GM21576 (cell line): ENCODE results near the gene BCAS3.
"Not testable (repeated sequence)": the region's sequence is repeated elsewhere in the genome, so short reads cannot be mapped to it uniquely, and the experiment has no call there.

ENCODE experiments used
- ATAC-seq: cut with Tn5 transposase; IDR thresholded peaks from one replicate; pipeline ENCODE4 v1.9.1; 2021; ENCODE audit warnings: mild to moderate bottlenecking, moderate library complexity; ENCODE audit not compliant: unreplicated experiment

The BCAS3 gene

DNA sequence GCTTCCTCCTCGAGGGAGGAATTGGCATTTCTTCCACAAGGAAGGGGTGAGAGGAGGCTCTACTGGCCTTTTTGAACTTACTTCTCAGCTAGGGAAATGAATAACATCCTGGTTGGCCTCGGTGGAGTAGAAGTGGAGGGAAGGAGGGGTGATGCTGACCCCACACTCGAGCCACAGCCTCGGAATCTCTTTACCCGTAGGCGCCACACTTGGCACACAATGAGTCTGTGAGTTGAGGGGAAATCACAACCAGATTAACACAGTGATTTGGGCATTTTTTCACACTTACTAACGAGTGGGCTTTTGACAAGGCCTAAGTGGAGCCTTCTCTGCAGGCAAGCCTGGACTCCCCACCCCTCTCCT, 674.7 kb downstream of the BCAS3 start:
- no peak for ATAC-seq

DNA sequence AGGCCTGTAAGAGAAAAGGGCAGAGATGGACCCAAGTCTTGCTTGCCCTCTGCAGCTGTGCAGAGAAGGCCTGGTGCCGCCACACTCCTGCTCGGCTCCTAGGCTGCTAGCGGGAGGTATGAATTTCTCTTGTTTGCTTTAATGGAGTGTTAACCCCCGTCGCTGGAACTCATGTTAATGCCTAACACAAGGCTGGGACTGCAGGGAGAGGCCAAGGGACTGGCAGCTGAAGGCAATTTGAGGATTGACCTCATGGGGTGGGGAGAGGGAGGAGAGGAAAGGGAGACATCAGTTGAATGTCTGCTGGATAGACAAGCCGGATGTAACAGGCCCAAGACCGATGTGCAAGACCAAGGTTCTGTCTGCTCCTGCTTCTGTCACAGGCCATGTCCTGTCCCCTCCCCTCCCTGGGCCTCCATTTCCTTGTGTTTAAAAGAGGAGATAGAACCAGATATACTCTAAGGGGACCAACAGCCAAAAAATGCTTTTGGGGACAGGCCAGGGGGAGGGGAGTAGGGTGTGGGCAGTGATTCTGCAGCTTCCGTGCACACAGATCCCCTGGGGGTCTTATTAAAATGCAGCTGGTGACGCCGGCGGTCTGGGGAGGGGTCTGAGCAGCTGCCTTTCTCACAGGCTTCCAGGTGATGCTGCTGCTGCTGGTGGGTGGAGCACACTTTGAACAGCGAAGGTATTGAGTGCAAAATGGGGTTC, 675.3 kb downstream of the BCAS3 start:
- ATAC-seq, result no peak

DNA sequence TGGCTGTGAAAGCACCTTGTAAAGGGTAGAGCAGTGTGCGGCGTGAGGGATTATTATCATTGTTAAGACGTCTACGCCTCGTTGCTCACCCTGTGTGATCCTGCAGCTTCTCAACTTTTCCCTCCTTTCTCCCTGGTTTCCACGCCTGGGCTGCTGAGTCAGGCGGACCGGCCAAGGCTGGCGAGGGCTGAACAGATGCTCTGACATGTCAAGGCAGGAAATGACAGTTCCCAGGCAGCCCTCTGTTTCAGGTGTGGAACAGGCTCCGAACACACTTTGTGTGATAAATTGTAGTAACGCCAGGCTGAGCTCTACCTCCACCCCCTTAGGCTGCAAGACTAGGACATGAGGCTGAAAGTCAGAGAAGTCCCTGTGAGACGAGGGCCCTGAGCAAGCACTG, 676.0 kb downstream of the BCAS3 start:
- ATAC-seq, result no peak

DNA sequence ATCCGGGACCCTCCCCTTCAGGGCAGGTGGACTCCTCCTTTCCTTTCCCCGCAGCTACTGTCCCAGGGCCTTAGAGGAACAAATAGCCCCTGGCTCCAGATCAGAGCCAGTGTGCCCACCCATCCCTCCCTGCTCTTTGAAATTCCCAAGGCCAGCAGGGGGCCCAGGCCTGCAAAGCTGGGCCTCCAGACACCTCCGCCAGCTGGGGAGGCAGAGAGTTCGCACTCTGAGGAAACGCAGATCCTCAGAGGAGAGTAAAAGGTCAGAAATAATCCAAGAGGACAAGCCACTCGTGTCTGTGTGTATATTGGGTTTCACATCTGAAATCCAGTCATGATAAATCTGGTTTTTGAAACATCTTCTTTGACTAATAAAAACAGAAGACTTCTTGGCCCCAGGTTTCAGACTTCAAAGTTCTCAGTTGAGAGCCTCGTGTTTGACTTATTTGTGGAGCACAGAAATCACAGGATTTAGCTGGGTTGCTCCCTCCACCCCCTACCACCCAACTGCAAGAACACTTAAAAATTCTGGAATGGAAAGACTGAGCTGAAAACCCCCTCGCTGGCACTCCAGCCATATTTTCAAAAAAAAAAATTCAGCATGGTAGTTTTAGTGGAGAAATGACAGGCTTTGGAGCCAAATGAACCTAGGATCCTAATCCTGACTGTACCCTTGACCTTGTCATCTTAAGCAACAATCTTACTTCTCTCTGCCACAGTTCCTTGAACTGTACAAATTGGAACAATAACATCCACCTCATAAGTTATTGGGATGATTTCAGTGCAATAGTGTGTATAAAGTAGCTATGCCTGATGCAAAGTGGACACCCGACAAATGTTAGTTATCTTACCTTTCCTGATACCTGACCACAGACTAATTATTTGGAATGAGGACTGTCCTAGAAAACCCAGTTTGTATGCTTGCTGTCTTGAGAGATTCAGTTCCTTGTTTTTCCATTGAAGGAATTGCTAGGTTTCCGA, 677.5 kb downstream of the BCAS3 start:
- ATAC-seq, result no peak

DNA sequence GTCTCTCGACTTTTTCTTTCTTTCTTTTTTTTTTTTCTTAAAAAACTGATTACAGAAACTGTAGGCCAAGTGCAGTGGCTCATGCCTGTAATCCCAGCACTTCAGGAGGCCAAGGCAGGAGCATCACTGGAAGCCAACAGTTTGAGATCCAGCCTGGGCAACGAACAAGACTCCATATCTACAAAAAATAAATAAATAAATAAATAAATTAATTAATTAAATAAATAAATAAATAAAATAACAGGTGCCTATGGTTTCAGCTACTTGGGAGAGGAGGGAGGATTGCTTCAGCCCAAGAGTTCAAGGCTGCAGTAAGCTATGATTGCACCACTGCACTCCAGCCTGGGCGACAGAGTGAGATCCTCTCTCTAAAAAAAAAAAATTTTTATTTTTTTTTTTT, 679.4 kb downstream of the BCAS3 start:
- ATAC-seq, result not testable (repeated sequence)

DNA sequence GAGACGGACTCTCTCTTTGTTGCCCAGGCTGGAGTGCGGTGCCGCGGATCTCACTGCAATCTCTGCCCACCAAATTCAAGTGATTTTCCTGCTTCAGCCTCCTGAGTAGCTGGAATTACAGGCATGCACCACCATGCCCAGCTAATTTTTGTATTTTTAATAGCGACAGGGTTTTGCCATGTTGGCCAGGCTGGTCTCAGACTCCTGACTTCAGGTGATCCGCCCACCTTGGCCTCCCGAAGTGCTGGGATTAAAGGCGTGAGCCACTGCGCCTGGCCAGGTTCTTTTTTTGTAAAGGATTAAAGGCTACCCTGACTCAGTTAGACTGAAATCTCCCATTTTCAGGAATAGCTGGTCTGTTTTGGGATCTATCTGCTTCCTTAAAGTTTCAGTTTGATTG, 681.9 kb downstream of the BCAS3 start:
- not testable (repeated sequence) for ATAC-seq

DNA sequence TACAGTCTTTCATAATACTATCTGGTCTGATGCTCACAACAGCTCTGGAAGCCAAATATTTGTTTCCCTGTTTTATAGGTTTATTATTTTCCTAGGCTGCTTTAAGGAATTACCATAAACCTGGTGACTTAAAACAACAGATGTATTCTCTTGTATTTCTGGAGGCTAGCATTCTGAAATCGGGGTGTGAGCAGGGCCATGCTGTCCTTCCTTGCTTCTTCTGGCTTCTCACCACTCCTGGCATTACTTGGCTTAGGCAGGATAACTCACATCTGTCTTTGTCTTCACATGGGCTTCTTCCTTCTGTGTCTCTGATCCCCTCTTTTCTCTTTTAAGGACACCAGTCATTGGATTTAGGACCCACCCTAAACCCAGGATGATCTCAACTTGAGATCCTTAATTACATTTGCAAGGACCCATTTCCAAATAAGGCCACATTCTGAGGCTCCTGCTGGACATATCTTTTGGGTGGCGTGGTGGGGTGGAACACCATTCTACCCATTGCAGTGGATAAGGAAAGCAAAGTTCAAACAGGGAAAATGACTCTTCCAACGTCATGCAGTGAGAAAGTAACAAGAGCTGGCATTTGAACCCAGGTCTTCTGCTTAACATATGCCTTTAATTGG, 682.8 kb downstream of the BCAS3 start:
- no peak for ATAC-seq

DNA sequence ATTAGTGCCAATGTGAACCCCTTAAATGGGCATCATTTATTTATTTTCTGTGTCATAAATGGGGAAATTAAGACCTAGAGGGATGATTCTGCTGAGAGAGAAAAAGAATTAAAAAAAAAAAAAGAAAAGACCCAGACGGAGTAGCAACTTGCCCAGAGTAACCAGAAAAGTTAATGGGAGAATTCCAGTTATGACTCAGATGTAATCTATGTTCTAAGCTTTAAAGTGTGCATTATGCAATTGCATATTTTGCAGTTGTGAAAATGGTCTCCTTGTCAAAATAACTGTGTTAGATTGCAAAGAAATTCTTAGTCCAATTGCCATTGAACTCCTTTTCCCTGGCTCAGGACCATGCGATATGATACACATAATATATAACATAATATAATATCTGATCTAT, 683.4 kb downstream of the BCAS3 start:
- ATAC-seq, result no peak

DNA sequence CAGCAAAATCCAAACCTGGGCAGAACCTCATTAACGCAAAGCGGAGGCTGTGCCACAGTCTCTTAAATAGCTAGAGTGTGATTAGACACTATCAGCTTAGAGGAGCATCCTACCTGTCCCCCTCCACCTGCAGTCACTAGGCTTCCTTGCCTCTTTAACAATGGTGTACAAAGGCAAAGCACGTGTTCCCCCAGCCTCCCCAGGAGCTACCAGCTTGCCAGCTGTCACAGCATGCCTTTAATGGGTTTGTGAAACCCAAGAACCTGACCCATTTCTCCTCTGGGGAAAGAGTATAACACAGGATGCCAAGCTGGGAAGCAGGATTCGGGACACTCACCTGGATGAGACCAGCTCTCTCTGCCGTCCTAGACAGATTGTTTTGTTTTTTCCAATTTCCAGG, 684.7 kb downstream of the BCAS3 start:
- ATAC-seq, result no peak

DNA sequence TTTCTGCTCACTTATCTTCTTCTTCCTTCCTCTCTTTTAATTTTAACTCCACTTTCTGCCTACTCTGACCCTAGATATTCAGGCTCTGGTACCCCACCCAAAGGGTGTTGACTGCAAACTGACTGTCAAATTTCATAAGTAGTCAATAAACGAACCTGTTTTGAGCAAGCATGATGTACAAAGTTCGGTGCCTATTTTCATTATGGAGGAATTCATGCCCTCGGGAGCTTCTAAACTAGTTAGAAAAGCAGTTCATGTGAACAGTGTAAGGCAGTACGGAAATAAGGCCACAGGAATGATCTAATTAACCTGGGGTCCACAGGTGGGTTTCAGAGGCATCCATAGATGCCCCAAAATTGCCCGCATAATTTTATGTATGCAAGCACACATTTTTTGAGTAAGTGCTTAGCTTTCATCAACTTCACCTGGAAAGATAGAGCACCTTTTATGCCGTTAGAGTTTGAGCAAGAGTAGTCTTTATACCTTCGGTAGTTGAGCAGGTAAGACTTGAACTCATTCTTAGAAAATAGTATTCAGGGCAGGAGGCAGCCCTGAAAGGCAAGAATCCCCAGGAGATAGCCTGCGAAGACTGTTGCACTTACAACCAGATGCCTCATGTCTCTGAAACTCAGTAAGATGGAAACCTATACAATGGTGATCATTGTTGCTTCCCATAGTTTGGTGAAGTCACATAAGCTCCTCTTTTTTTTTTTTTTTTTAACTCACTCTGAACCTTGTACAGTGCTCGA, 685.4 kb downstream of the BCAS3 start:
- no peak for ATAC-seq

DNA sequence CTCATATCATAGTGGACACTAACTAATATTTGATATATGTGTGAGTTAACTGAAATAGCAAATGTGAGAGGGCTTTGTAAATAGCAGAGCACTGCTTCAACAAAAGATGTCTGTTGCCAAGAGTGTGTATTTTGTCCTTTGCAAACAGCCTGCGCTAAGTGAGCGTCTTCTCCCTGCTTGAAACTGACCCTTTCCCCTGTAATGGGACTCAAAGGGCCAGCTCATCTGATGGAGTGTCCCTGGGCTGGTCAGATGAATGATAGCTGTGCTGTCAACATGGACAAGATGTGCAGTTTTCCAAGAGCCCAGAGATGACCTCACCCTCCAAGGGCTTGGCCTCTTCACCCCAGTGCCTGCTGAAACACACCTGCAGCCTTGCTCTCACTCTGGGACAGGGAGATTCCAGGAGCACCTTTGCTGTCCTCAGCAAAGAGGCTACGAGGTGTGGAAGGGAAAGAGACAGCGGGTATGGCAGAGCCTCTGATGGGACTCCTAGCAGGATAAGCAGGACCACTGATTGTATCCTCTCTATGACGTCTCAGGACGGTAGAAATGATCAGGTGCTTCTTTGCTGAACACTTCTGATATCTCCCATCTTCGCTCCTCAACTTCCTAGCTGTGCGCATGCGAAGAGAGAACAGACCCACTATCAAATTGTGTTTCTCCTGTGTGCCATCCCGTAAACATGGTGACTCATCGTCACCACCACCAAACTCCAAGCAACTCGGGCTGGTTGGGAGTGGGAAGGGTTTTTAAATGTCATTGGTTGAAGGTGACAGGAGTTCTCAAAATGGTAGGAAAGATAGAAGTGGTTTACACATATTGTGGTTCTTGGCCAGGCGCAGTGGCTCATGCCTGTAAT, 686.2 kb downstream of the BCAS3 start:
- no peak for ATAC-seq

DNA sequence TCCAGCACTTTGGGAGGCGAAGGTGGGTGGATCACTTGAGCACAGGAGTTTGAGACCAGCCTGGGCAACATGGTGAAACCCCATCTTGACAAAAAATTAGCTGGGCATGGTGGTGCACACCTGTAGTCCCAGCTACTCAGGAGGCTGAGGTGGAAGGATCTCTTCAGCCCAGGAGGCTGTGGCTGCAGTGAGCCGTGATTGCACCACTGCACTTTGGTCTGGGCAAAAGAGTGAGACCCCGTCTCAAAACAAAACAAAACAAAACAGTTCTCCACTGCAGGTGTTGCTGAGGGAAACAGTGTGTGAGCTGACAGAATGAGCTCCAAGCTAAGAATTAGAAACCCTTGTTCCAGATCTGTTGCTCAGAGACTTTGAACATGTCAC, 686.8 kb downstream of the BCAS3 start:
- ATAC-seq, result no peak

DNA sequence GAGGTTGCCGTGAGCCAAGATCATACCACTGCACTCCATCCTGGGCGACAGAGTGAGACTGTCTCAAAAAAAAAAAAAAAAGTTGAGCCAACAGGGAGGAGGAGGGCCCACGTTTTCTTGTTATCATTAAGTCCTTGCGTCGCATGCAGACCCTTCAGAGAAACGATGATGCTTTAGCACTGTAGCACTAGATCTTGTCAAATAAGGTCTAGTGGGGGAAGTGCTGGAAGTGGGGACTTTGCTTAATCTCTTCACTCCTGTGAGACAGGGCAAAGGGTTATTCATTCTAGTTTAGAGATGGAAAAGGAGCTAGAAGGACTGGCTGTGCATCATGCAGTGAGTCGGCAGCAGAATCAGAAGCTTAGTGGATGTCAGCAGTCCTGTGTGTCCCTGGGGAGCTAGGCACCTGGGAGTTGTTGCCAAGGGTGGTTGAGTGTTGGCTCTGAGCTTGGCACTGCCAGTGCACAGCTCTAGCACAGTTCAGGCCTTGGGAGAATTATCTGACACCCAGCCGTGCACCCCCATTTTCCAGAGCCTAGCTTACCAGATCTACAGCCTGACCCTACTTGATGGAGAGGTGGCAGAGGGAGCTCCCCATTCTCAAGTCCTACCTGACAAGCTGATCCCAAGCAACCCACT, 688.5 kb downstream of the BCAS3 start:
- no peak for ATAC-seq

DNA sequence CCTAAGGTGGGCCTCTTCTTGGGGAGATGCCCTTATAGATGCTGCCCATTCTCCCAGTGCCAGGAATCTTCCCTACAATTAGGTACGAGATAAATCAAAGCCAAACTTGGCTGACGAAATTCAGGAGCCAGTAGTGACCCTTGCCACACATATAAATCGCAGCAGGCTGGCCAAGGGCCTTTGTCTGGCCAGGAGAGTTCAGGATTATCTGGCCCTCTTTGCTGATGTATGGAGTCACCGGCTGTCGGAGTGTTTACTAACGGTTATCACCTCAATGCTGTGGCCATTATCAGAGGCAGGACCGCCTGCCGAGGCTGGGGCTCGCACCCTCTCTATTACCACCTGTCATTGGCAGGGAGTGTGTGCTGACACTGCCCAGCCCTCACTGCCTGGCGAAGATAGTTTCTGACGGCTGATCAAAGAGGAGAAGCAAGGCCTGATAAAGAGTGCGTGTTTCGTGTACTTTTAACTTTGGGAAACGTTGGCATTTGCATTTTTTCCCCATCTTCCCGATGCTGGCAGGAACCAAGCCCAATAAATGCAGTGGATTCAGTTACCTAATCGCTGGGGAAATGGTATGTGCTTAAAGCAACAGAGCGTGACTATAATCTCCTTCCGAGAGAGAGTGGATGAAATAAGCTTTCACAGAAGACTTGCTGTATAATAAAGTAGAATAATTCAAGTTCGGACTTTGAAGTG, 689.2 kb downstream of the BCAS3 start:
- no peak for ATAC-seq

DNA sequence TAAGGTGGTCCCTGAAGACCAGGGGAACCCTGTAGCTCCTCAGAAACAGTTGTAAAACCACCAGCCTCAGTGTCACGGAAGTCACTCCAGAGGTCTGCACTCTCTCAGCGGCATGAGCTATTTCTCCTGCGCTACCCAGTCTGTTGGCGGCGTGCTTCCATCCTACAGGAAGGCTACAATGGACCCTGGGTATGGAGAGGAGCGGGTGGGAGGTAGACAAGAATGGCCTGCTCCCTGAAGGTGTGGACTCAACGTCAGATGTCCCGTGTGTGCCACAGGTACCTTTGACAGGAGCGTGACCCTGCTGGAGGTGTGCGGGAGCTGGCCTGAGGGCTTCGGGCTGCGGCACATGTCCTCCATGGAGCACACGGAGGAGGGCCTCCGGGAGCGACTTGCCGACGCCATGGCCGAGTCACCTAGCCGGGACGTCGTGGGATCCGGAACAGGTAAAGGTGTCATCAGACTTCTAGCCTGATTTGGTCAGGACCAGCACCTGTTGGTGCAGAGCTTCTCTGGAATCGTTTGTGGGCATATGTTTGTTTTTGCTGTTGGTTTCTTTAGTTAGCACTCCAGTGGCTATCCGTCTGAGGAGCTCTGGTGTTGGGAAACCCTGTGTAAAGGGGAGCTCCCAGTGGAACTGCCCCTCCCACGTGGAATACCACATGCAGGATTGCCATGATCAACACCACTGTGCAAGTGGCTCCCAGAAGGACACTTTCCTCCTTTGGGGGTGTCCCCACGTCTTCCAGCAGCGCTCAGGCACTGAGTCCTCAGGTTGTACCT, 690.6 kb downstream of the BCAS3 start:
- no peak for ATAC-seq

DNA sequence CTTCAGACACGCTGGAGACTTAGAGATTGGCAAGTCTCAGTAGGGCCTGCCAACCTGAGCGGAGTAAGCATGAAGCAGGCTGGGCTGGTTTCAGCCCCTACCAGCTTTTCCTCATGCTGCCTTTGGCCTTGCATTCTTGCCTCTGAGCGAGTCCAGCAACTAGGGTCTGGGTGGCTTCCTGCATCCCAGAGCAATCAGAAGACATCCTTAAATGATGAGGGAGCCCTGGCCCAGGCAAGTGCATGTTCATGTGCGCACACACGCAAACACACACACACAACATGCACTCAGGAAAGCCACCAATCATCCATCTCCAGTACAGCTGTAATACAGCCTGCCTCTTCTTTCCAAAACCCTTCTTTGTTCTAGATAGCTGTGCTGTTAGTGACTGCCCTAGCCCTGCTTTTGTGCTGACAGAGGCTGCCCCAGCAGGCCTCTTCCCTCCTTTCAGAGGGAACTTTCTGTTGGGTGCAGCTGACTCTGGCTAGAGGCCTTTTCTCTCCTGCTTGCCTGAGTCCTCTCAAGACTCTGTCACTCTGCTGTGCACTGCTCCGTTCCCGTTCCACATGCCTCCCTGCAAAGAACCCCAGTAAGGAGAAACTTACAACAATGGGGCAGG, 691.3 kb downstream of the BCAS3 start:
- no peak for ATAC-seq

DNA sequence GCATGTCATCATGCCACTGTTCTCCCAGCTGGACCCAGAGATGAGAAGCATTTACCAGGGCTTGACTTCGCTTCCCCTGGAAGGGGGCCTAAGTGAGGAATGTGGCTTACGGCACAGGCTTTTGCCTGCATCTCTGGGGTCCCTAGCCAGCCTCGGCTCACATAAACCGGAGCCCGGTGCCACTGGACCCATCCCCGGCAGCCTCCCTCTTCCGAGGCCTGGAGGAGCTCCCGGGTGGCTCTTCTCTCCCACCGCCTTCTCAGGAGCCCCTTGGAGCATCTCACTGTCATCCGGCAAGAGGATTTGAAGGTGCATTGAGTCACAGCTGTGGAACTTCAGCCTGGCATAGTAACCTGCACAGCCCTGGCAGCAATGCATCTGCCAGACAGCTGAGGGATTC, 692.1 kb downstream of the BCAS3 start:
- no peak for ATAC-seq

DNA sequence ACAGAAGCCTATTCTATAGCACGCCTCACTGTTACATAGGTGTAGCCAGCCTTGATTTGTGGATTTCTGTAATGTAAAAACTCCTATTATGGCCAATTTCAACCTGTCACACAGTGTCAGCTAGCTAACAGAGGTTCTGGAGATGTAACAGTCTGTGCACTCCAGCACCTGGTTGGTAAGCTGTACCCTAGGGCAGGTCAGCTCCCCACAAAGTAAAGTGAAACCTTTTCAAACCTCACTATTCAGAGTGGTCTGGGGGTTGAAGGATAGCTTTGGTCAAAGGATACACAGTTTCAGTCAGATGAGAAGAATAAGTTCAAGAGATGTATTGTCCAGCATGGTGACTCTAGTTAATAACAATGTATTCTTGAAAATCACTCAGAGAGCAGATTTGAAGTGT, 693.5 kb downstream of the BCAS3 start:
- ATAC-seq, result no peak
